Aorta (tissue), 5 donors: ENCODE measurements around the gene ATG2A. TPM values are rescaled to one million over a fixed set of nuclear protein-coding genes. Genes with fewer than 3 reads are reported as not detected.

ENCODE experiments used
- ATAC-seq: fragments of 200-7000 bp; cut with Tn5 transposase; one replicate; pipeline ENCODE4 v1.9.1; 2022; ENCODE audit warnings: moderate library complexity; ENCODE audit not compliant: low FRiP score
- DNase-seq, 2 donors: peaks; one replicate each; pipeline ENCODE4 v3.0.0-alpha.2; 2020
- H3K27ac ChIP-seq, 2 donors: one replicate each; pipeline ENCODE4 v1.5.1; 2013; ENCODE audit warnings: low read length in 2 of 2, mild to moderate bottlenecking in 2 of 2, moderate library complexity in 2 of 2, control low read depth in 1 of 2, inconsistent platforms in 1 of 2, low read depth in 1 of 2
- H3K27me3 ChIP-seq, 2 donors: one replicate each; pipeline ENCODE4 v1.6.1; 2013; ENCODE audit warnings: control low read depth in 1 of 2, low read length in 1 of 2, mild to moderate bottlenecking in 1 of 2, moderate library complexity in 1 of 2; ENCODE audit not compliant: insufficient read depth in 2 of 2, control insufficient read depth in 1 of 2
- H3K36me3 ChIP-seq, 2 donors: one replicate each; pipeline ENCODE4 v1.6.1; 2013; ENCODE audit warnings: control low read depth in 1 of 2, low read length in 1 of 2, mild to moderate bottlenecking in 1 of 2; ENCODE audit not compliant: insufficient read depth in 2 of 2, control insufficient read depth in 1 of 2
- H3K4me1 ChIP-seq, 2 donors: one replicate each; pipeline ENCODE4 v1.6.1; 2013; ENCODE audit warnings: low read length in 2 of 2, control low read depth in 1 of 2, mild to moderate bottlenecking in 1 of 2, moderate library complexity in 1 of 2; ENCODE audit not compliant: insufficient read depth in 2 of 2, control insufficient read depth in 1 of 2
- H3K4me3 ChIP-seq, 2 donors: one replicate each; pipeline ENCODE4 v1.5.1; 2013; ENCODE audit warnings: low read length in 2 of 2, control low read depth in 1 of 2, mild to moderate bottlenecking in 1 of 2
- H3K9me3 ChIP-seq: one replicate; pipeline ENCODE4 v1.6.1; 2013; ENCODE audit warnings: mild to moderate bottlenecking, low read length; ENCODE audit not compliant: control insufficient read depth
- WGBS, 2 donors: extraction: QIAGEN DNeasy Blood & Tissue Kit; methylation state at CpG; one replicate each; pipeline ENCODE4 v1.1.7; 2013; 5-methylcytosine and 5-hydroxymethylcytosine counted together
- intact Hi-C, 2 donors: fragments of 100-400 bp; cut with DNase I; formaldehyde crosslinking; loops; one replicate each; pipeline versions ENCODE4 v1.14.2 to v1.15.0; 2022
- polyA plus RNA-seq, 2 donors: library from polyadenylated mRNA; stranded (reverse); fragments of 200-250 nt; gene quantifications; one replicate each; pipeline ENCODE4 v1.2.3, GENCODE V29; 2013
- total RNA-seq, 2 donors: library from RNA; stranded (reverse); fragmentation: NEBNext Ultra II Directional; extraction: Animal tissue kit (Norgen Biotek cat#: 25700); gene quantifications; one replicate each; pipeline ENCODE4 v1.2.1, GENCODE V29; 2021
- donor health status: healthy with polysubstance abuse.
- donor health status: Bipolar disorder and iron deficiency.
- donor health status: DM: no; HTN: no; CAD: no.
- donor health status: DM: no; HTN: no; CAD: no.
- donor health status: DM: yes; HTN: yes; CAD: no.

The ATG2A gene
- total and polyA plus RNA-seq, 4 donors: 7.0 to 34.9 (median 20.1) TPM

DNA sequence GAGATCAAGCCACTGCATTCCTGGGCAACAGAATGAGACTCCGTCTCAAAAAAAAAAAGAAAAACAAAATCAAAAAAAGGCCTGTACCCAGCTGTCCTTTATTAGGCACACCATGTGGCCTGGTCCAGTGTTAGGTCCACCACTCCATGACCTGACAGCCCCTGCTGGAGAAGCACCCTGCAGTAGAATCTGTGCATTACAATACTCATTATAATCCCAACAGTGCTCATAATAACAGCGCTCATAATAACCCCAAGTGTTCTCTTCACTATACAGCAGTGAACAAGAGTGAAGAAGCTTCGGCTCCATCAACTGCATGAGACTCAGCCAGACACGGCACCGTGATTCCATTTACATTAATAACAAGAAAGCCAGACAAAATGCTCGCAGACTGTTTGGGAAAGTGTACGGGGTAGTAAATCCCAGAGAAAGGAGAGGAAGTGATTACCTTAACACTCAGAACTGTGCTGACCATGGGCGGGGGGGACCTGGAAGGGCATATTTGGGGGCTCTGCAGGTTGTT, 29.7 kb downstream of the ATG2A start:
- H3K27me3 ChIP-seq: no peaks in the 10 kb centered on the region
- H3K36me3 ChIP-seq: no peaks in the 10 kb centered on the region
- no peaks in the 10 kb centered on the region for H3K9me3 ChIP-seq
- ATAC-seq: no peak
- no peaks in the 10 kb centered on the region for H3K4me1 ChIP-seq
- DNase-seq: no peak
- no peak overlapping the region for H3K27ac ChIP-seq
- intact Hi-C loops: no loop called here
- no peak overlapping the region for H3K4me3 ChIP-seq
- WGBS, 2 donors: 74 to 79% methylated on average over 8 of the region's 8 CpGs

DNA sequence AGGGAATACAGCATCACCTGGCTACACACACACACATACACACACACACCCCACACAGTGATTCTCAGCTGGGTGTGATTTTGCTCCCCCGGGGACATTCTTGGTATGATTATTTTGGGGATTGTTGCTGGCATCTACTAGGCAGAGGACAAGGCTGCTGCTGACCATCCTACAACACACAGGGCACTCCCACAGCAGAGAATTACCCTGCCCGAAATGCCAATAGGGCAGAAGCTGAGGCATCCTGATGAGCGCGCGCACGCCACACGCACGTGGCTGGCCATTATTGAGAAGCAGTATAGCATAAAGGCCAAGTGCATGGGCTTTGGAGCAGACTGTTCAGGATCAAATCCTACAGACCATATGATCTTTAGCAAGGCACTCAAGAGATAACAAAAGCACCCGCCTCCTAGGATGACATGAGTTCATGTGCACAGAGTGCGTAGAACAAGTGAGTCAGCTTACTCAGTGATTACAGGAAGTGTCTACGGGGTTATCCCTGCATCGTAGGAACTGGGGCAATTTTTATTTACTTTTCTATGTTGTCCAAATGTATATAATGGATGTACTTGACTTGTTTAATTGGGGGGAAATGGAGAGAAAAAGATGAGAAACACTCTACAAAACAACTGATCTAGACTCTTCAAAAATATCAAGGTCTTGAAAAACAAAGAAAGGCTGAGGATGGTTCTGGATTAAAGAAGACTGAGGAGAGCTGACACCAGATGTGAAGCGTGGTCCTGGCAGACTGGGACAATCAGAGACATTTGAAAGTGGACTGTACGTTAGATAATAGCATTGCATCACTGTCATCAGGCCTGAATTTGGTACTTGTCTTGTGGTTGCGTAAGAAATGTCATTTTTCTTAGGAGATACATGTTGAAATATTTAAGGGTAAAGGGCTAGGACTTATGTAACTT, 31.4 kb downstream of the ATG2A start:
- ATAC-seq (no peak), DNase-seq (no peak)
- WGBS, 2 donors: 87 to 92% methylated on average over 15 of the region's 15 CpGs
- H3K9me3 ChIP-seq: no peaks in the 10 kb centered on the region
- no peaks in the 10 kb centered on the region for H3K36me3 ChIP-seq
- H3K27me3 ChIP-seq: no peaks in the 10 kb centered on the region
- H3K4me3 ChIP-seq: no peak overlapping the region
- H3K27ac ChIP-seq: no peak overlapping the region
- no peaks in the 10 kb centered on the region for H3K4me1 ChIP-seq
- intact Hi-C loops: no loop called here

DNA sequence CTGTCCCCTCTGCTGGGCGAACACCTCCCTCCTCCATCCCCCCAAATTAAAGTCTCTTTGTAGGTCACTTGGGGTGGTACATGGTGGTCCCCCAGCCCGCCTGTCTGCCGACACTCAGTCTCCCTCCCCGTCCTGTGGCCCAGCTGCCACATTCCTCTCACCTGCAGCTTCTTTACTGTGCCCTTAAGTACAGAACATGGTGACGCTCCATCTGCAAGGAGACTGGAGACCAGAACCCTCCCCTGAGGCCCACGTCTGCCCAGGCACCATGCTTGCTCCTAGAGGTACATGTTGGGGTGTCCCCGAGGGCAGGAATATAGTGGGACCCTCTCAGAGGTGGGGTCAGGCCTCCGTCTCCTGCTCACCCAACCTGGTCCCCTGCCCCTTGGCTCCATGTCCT, 33.0 kb downstream of the ATG2A start:
- no peak overlapping the region for H3K4me3 ChIP-seq
- intact Hi-C loops: no loop called here
- H3K27ac ChIP-seq: no peak overlapping the region
- H3K36me3 ChIP-seq: no peaks in the 10 kb centered on the region
- DNase-seq: no peak
- 92 to 94% methylated on average over 8 of the region's 8 CpGs for WGBS, 2 donors
- H3K9me3 ChIP-seq: no peaks in the 10 kb centered on the region
- ATAC-seq: no peak
- H3K4me1 ChIP-seq: no peaks in the 10 kb centered on the region
- no peaks in the 10 kb centered on the region for H3K27me3 ChIP-seq

- Histone ChIP-seq H3K4me3 (no peak overlapping the region), H3K9me3 (no peaks in the 10 kb centered on the region), H3K27ac (peak overlapping the region in 1 of 2 donors; percentile 6), H3K4me1 (no peaks in the 10 kb centered on the region), H3K36me3 (no peaks in the 10 kb centered on the region), H3K27me3 (no peaks in the 10 kb centered on the region)
- intact Hi-C loops: no loop called here
- no peak for DNase-seq
- ATAC-seq: no peak
- WGBS, 2 donors: 86 to 91% methylated on average over 5 of the region's 5 CpGs
Observed at GRCh38 chr11:64883575-64883974, 33.4 kb downstream of the ATG2A start.

DNA sequence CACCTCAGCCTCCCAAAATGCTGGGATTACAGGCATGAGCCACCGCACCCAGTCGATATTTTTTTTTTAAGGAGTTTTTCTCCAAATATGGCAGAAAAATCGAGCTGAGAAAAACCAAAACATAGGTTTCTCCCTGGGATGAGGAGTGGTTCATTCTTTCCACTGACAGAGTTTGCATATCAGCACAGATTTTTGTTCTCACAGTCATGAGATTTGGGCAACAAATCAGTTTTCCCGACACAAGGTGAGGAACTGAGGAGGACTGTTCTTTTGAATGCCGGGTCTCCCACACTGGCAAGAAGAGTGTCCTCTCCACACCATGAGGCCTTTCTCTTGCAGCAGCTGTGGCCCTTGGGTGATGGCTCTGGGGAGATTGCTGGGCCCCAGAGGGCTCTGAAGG, 34.8 kb downstream of the ATG2A start:
- Histone ChIP-seq H3K27me3 (peaks cover 0 to 2% of the 10 kb centered on the region in 2 donors), H3K36me3 (no peaks in the 10 kb centered on the region), H3K4me1 (no peaks in the 10 kb centered on the region), H3K4me3 (no peak overlapping the region), H3K27ac (peak overlapping the region; percentile 73 to 79), H3K9me3 (no peaks in the 10 kb centered on the region)
- DNase-seq: no peak
- intact Hi-C loops: no loop called here
- no peak for ATAC-seq
- 9 to 18% methylated on average over 5 of the region's 5 CpGs for WGBS, 2 donors

DNA sequence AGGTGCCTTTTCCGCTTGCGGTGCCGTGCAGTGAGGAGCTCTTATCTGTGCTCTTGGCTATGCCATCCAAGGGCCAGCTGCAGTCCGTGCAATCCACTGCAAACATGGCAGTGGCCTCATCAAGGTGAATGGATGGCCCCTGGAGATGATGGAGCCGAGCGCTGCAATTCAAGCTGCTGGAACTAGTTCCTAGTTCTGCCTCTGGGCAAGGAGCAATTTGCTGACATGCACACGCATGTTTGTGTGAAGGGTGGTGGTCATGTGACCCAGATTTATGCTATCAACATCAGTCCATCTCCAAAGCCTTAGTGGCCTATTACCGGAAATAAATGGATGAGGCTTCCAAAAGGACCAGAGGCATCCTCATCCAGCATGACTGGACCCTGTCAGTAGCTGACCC, 35.5 kb downstream of the ATG2A start:
- DNase-seq (no peak), ATAC-seq (no peak)
- Histone ChIP-seq H3K36me3 (no peaks in the 10 kb centered on the region), H3K4me3 (no peak overlapping the region), H3K9me3 (no peaks in the 10 kb centered on the region), H3K4me1 (no peaks in the 10 kb centered on the region), H3K27me3 (peaks cover 0 to 2% of the 10 kb centered on the region in 2 donors), H3K27ac (peak overlapping the region; percentile 11 to 17)
- WGBS, 2 donors: 92 to 93% methylated on average over 8 of the region's 8 CpGs
- intact Hi-C loops: no loop called here

GRCh38 chr11:64880240-64881001, 36.6 kb downstream of the ATG2A start:
- no peak overlapping the region for H3K4me3 ChIP-seq
- intact Hi-C loops: no loop called here
- peak; percentile 58 to 69 for DNase-seq
- ATAC-seq: no peak
- H3K36me3 ChIP-seq: no peaks in the 10 kb centered on the region
- no peaks in the 10 kb centered on the region for H3K9me3 ChIP-seq
- WGBS, 2 donors: 88% methylated on average over 14 of the region's 14 CpGs
- H3K27me3 ChIP-seq: peaks cover 0 to 2% of the 10 kb centered on the region in 2 donors
- no peak overlapping the region for H3K27ac ChIP-seq
- no peaks in the 10 kb centered on the region for H3K4me1 ChIP-seq

DNA sequence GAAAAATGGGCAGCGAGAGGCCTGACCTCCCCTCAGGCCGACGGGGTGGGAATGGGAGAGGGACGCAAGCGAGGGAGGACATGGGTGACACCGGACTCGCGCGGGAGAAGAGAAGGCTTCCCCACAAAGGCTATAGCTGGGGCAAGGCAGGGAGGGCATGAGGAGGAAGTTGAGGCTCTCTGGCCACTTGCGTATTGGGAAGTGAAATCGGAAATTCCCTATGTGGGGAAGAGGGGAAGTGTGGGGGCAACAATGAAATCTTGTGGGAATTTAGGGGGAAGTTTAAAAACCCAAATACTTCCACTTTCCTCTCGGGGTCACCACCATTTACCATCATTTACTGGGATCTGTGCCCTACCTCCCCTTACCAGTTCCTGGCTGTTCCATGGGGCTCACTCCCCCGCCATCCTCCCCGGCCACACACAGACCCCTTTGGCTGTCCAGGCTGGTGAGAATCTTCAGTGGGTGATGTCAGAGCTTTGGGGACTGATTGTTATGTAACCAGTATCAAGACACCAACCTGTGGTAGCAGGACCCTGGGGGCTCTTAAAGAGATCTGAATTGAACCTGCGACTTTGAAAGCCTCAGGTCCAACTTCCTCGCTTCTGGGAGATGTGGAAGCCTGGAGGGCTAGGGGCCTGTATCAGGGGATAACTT, 37.6 kb downstream of the ATG2A start:
- H3K36me3 ChIP-seq: no peaks in the 10 kb centered on the region
- peak overlapping the region in 1 of 2 donors; percentile 76 for H3K27ac ChIP-seq
- no peaks in the 10 kb centered on the region for H3K9me3 ChIP-seq
- peak overlapping the region in 1 of 2 donors; percentile 43 for H3K4me3 ChIP-seq
- peaks cover 0 to 2% of the 10 kb centered on the region in 2 donors for H3K27me3 ChIP-seq
- no peaks in the 10 kb centered on the region for H3K4me1 ChIP-seq
- peak in 1 of 2 donors; percentile 67 for DNase-seq
- no peak for ATAC-seq
- WGBS, 2 donors: 28 to 31% methylated on average over 16 of the region's 16 CpGs
- intact Hi-C loops: no loop called here
